ENCODE results near the gene CALHM6. TPM values are rescaled to one million over a fixed set of nuclear protein-coding genes. Genes with fewer than 3 reads are reported as not detected.

CALHM6 gene
- total and polyA plus RNA-seq, 10 donors = 84.2 to 212 (median 168) TPM

GRCh38 chr6:116497113-116497676 is 36.0 kb downstream of the CALHM6 start:
- Histone ChIP-seq H3K4me1 (no peaks in the 10 kb centered on the region), H3K27me3 (replicated peaks in 1 of 7) (no peaks in the 10 kb centered on the region), H3K27ac (no peak overlapping the region), H3K4me3 (no peak overlapping the region), H3K9me3 (no peaks in the 10 kb centered on the region), H3K36me3 (no peaks in the 10 kb centered on the region)
- no peak for TF ChIP-seq POLR2AphosphoS5 (IDR thresholded peaks at IDR 0.05)
- no peak for TF ChIP-seq CTCF (IDR thresholded peaks at IDR 0.05 in 8 of 11, conservative IDR thresholded peaks at IDR 0.05 in 3 of 11)
- TF ChIP-seq POLR2A (IDR thresholded peaks at IDR 0.05) = no peak
- WGBS, 5 donors = 72 to 92% (median 83%) methylated on average over 3 of the region's 3 CpGs
- intact Hi-C loops (cut with DNase I; ENCODE audit: low total_unique reads) = no loop called here
- DNase-seq = no peak

DNA sequence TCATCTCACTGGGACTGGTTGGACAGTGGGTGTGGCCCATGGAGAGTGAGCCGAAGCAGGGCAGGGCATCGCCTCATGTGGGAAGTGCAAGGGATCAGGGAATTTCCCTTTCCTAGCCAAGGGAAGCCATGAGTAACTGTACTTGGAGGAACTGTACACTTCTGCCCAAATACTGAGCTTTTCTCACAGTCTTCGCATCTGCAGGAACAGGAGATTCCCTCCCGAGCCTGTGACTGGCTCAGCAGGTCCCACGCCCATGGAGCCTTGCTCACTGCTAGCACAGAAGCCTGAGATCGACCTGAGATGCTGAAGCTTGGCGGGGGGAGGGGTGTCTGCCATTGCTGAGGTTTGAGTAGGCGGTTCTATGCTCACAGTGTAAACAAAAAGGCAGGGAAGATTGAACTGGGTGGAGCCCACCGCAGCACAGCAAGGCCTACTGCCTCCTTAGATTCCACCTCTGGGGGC is 39.8 kb downstream of the CALHM6 start:
- TF ChIP-seq POLR2A (IDR thresholded peaks at IDR 0.05) (no peak), CTCF (IDR thresholded peaks at IDR 0.05 in 8 of 11, conservative IDR thresholded peaks at IDR 0.05 in 3 of 11) (no peak), POLR2AphosphoS5 (IDR thresholded peaks at IDR 0.05) (no peak)
- DNase-seq = no peak
- H3K9me3 ChIP-seq = peaks cover 0 to 7% (median 0%) of the 10 kb centered on the region in 8 donors
- intact Hi-C loops (cut with DNase I; ENCODE audit: low total_unique reads) = no loop called here
- H3K36me3 ChIP-seq = no peaks in the 10 kb centered on the region
- no peak overlapping the region for H3K27ac ChIP-seq
- H3K27me3 ChIP-seq (replicated peaks in 1 of 7) = no peaks in the 10 kb centered on the region
- H3K4me3 ChIP-seq = no peak overlapping the region
- H3K4me1 ChIP-seq = no peaks in the 10 kb centered on the region
- WGBS, 5 donors = 69 to 87% (median 75%) methylated on average over 9 of the region's 9 CpGs

GRCh38 chr6:116507324-116507723 is 46.1 kb downstream of the CALHM6 start:
- DNase-seq = no peak
- peaks cover 0 to 12% (median 0%) of the 10 kb centered on the region in 6 donors for H3K4me1 ChIP-seq
- H3K27me3 ChIP-seq (replicated peaks in 1 of 7) = no peaks in the 10 kb centered on the region
- no peak overlapping the region for H3K27ac ChIP-seq
- H3K36me3 ChIP-seq = no peaks in the 10 kb centered on the region
- peaks cover 0 to 20% (median 6%) of the 10 kb centered on the region in 8 donors for H3K9me3 ChIP-seq
- H3K4me3 ChIP-seq = no peak overlapping the region
- 82 to 96% (median 92%) methylated on average over 3 of the region's 3 CpGs for WGBS, 5 donors
- no peak for TF ChIP-seq POLR2AphosphoS5 (IDR thresholded peaks at IDR 0.05)
- no peak for TF ChIP-seq CTCF (IDR thresholded peaks at IDR 0.05 in 8 of 11, conservative IDR thresholded peaks at IDR 0.05 in 3 of 11)
- no peak for TF ChIP-seq POLR2A (IDR thresholded peaks at IDR 0.05)
- intact Hi-C loops (cut with DNase I; ENCODE audit: low total_unique reads) = no loop called here

- no peak for TF ChIP-seq POLR2AphosphoS5 (IDR thresholded peaks at IDR 0.05)
- TF ChIP-seq POLR2A (IDR thresholded peaks at IDR 0.05) = no peak
- no peak for TF ChIP-seq CTCF (IDR thresholded peaks at IDR 0.05 in 8 of 11, conservative IDR thresholded peaks at IDR 0.05 in 3 of 11)
- Histone ChIP-seq H3K36me3 (no peaks in the 10 kb centered on the region), H3K4me3 (no peak overlapping the region), H3K27me3 (replicated peaks in 1 of 7) (no peaks in the 10 kb centered on the region), H3K4me1 (peaks cover 0 to 24% (median 8%) of the 10 kb centered on the region in 6 donors), H3K9me3 (peaks cover 0 to 17% (median 3%) of the 10 kb centered on the region in 8 donors), H3K27ac (no peak overlapping the region)
- intact Hi-C loops (cut with DNase I; ENCODE audit: low total_unique reads) = no loop called here
- DNase-seq = no peak
Measured at GRCh38 chr6:116508527-116508926, 47.4 kb downstream of the CALHM6 start.

All from spleen (tissue), 11 donors.